ENCODE results near the gene RGS19.

DNA sequence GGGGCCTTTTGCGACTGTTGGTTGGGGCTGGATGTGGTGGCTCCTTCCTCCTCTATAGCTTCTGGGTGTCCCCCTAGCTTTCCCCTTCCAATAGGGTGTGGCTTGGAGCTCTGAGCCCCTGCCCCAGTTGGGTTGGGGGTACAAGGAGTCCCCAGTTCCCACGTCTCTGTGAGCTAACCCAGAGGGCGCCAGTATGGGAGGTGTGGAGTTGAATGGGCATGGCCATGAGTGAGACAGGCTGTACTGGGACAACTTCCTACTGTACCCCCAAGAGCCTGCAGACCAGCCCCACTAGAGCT, 42.2 kb downstream of the RGS19 start:
- TF ChIP-seq, protein P1, sequence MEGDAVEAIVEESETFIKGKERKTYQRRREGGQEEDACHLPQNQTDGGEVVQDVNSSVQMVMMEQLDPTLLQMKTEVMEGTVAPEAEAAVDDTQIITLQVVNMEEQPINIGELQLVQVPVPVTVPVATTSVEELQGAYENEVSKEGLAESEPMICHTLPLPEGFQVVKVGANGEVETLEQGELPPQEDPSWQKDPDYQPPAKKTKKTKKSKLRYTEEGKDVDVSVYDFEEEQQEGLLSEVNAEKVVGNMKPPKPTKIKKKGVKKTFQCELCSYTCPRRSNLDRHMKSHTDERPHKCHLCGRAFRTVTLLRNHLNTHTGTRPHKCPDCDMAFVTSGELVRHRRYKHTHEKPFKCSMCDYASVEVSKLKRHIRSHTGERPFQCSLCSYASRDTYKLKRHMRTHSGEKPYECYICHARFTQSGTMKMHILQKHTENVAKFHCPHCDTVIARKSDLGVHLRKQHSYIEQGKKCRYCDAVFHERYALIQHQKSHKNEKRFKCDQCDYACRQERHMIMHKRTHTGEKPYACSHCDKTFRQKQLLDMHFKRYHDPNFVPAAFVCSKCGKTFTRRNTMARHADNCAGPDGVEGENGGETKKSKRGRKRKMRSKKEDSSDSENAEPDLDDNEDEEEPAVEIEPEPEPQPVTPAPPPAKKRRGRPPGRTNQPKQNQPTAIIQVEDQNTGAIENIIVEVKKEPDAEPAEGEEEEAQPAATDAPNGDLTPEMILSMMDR (IDR thresholded peaks at IDR 0.05): no peak
- TF ChIP-seq POLR2A (IDR thresholded peaks at IDR 0.05): no peak
